ENCODE results near the gene SLC2A3. TPM values are rescaled to one million over a fixed set of nuclear protein-coding genes. Genes with fewer than 3 reads are reported as not detected.
"Not testable (repeated sequence)": the region's sequence is repeated elsewhere in the genome, so short reads cannot be mapped to it uniquely, and the experiment has no call there.

Gene SLC2A3
- total and polyA plus RNA-seq, 3 experiments from 2014 or later = 96.6 to 106 (median 105) TPM

- H3K27ac Mint-ChIP-seq; H3K27me3 ChIP-seq (ENCODE audit: insufficient read depth, low read length, poor library complexity, severe bottlenecking); H3K9me3 ChIP-seq (ENCODE audit: low read length); DNase-seq; POLR2A ChIA-PET; H3K27ac ChIP-seq (ENCODE audit: low read depth, low read length); H3K9me3 Mint-ChIP-seq; H3K27me3 Mint-ChIP-seq; H3K4me1 Mint-ChIP-seq; H3K36me3 ChIP-seq (ENCODE audit: insufficient read depth, low read length); H3K4me3 ChIP-seq (ENCODE audit: low read length); H3K4me1 ChIP-seq (ENCODE audit: insufficient read depth, low read length); H3K36me3 Mint-ChIP-seq; H3K4me3 Mint-ChIP-seq: not testable (repeated sequence)
- CTCF ChIA-PET = interaction anchor here (1.0 kb wide), 1 partner anchor 10 kb away, joined by 4 read pairs; no protein-coding TSS in a partner anchor
These were observed 14.4 kb upstream of the SLC2A3 start for GRCh38 chr12:7950230-7950943.

GRCh38 chr12:7948589-7949260 lies 12.7 kb upstream of the SLC2A3 start:
- Histone ChIP-seq H3K36me3 (ENCODE audit: insufficient read depth, low read length) (no peaks in the 10 kb centered on the region), H3K4me1 (ENCODE audit: insufficient read depth, low read length) (no peaks in the 10 kb centered on the region), H3K27me3 (ENCODE audit: insufficient read depth, low read length, poor library complexity, severe bottlenecking) (no peaks in the 10 kb centered on the region), H3K27ac (ENCODE audit: low read depth, low read length) (peak overlapping the region; percentile 5), H3K4me3 (ENCODE audit: low read length) (no peak overlapping the region), H3K9me3 (ENCODE audit: low read length) (no peaks in the 10 kb centered on the region)
- H3K4me3 Mint-ChIP-seq = no peak overlapping the region
- no peak for DNase-seq
- H3K36me3 Mint-ChIP-seq = no peaks in the 10 kb centered on the region
- H3K27ac Mint-ChIP-seq = peak overlapping the region in 4 of 8 donors; percentile 4 to 79 (median 36)
- H3K4me1 Mint-ChIP-seq = peaks cover 0 to 9% (median 7%) of the 10 kb centered on the region in 3 donors
- POLR2A ChIA-PET = interaction anchor here (0.7 to 1.0 kb wide), 2 partner anchors 7 to 12 kb away, joined by 4 to 5 read pairs; partner anchors contain the start of gene SLC2A3
- CTCF ChIA-PET = interaction anchor here (1.3 kb wide), 1 partner anchor 12 kb away, joined by 3 read pairs; no protein-coding TSS in a partner anchor
- H3K27me3 Mint-ChIP-seq = no peaks in the 10 kb centered on the region
- H3K9me3 Mint-ChIP-seq = no peaks in the 10 kb centered on the region

GRCh38 chr12:7947011-7947410 lies 11.0 kb upstream of the SLC2A3 start:
- H3K9me3 ChIP-seq (ENCODE audit: low read length) = no peaks in the 10 kb centered on the region
- H3K4me1 ChIP-seq (ENCODE audit: insufficient read depth, low read length) = no peaks in the 10 kb centered on the region
- no peak overlapping the region for H3K27ac ChIP-seq (ENCODE audit: low read depth, low read length)
- Mint-ChIP-seq H3K27ac (no peak overlapping the region), H3K27me3 (no peaks in the 10 kb centered on the region), H3K4me3 (no peak overlapping the region), H3K36me3 (no peaks in the 10 kb centered on the region), H3K4me1 (peaks cover 0 to 9% (median 7%) of the 10 kb centered on the region in 3 donors), H3K9me3 (no peaks in the 10 kb centered on the region)
- ChIA-PET CTCF (interaction anchor here (1.0 to 1.6 kb wide), 2 partner anchors 9 to 10 kb away, joined by 3 to 4 read pairs; partner anchors contain the start of gene SLC2A3), POLR2A (no interaction called here)
- DNase-seq = no peak
- no peaks in the 10 kb centered on the region for H3K36me3 ChIP-seq (ENCODE audit: insufficient read depth, low read length)
- no peaks in the 10 kb centered on the region for H3K27me3 ChIP-seq (ENCODE audit: insufficient read depth, low read length, poor library complexity, severe bottlenecking)
- H3K4me3 ChIP-seq (ENCODE audit: low read length) = no peak overlapping the region

- H3K9me3 Mint-ChIP-seq; CTCF ChIA-PET; H3K4me3 ChIP-seq (ENCODE audit: low read length); H3K9me3 ChIP-seq (ENCODE audit: low read length); H3K4me1 ChIP-seq (ENCODE audit: insufficient read depth, low read length); H3K36me3 ChIP-seq (ENCODE audit: insufficient read depth, low read length); H3K27me3 Mint-ChIP-seq; H3K27me3 ChIP-seq (ENCODE audit: insufficient read depth, low read length, poor library complexity, severe bottlenecking); H3K4me1 Mint-ChIP-seq; H3K36me3 Mint-ChIP-seq; H3K27ac Mint-ChIP-seq; DNase-seq; H3K4me3 Mint-ChIP-seq; H3K27ac ChIP-seq (ENCODE audit: low read depth, low read length): not testable (repeated sequence)
- POLR2A ChIA-PET = interaction anchor here (1.0 kb wide), 1 partner anchor 16 kb away, joined by 3 read pairs; no protein-coding TSS in a partner anchor
These were observed 8.8 kb upstream of the SLC2A3 start for GRCh38 chr12:7944760-7945159.

GRCh38 chr12:7940906-7941305 lies 4.9 kb upstream of the SLC2A3 start:
- Mint-ChIP-seq H3K9me3 (no peaks in the 10 kb centered on the region), H3K27ac (peak overlapping the region in 1 of 8 donors; percentile 17), H3K4me3 (no peak overlapping the region), H3K4me1 (peaks cover 7 to 9% (median 8%) of the 10 kb centered on the region in 3 donors), H3K27me3 (no peaks in the 10 kb centered on the region), H3K36me3 (no peaks in the 10 kb centered on the region)
- no peaks in the 10 kb centered on the region for H3K9me3 ChIP-seq (ENCODE audit: low read length)
- ChIA-PET CTCF (interaction anchor here (0.9 to 1.6 kb wide), 3 partner anchors 17 to 54 kb away, joined by 3 to 5 read pairs (median 4); no protein-coding TSS in a partner anchor), POLR2A (no interaction called here)
- DNase-seq = no peak
- H3K27ac ChIP-seq (ENCODE audit: low read depth, low read length) = no peak overlapping the region
- no peak overlapping the region for H3K4me3 ChIP-seq (ENCODE audit: low read length)
- H3K27me3 ChIP-seq (ENCODE audit: insufficient read depth, low read length, poor library complexity, severe bottlenecking) = no peaks in the 10 kb centered on the region
- H3K4me1 ChIP-seq (ENCODE audit: insufficient read depth, low read length) = peaks cover 13% of the 10 kb centered on the region
- no peaks in the 10 kb centered on the region for H3K36me3 ChIP-seq (ENCODE audit: insufficient read depth, low read length)

GRCh38 chr12:7937833-7938506 lies 2.0 kb upstream of the SLC2A3 start:
- no peaks in the 10 kb centered on the region for H3K9me3 ChIP-seq (ENCODE audit: low read length)
- H3K36me3 Mint-ChIP-seq = no peaks in the 10 kb centered on the region
- peak overlapping the region in 2 of 7 donors; percentile 8 to 39 for H3K4me3 Mint-ChIP-seq
- H3K27me3 ChIP-seq (ENCODE audit: insufficient read depth, low read length, poor library complexity, severe bottlenecking) = no peaks in the 10 kb centered on the region
- DNase-seq = no peak
- peak overlapping the region in 7 of 8 donors; percentile 45 to 93 (median 75) for H3K27ac Mint-ChIP-seq
- ChIA-PET POLR2A (interaction anchor here (0.5 to 6.2 kb wide), 4 partner anchors 22 to 96 kb away, joined by 3 to 182 read pairs (median 24); no protein-coding TSS in a partner anchor), CTCF (interaction anchor here (0.8 to 7.9 kb wide), 4 partner anchors 9 to 33 kb away, joined by 4 to 144 read pairs (median 6); no protein-coding TSS in a partner anchor)
- H3K4me3 ChIP-seq (ENCODE audit: low read length) = no peak overlapping the region
- H3K4me1 ChIP-seq (ENCODE audit: insufficient read depth, low read length) = peaks cover 24% of the 10 kb centered on the region
- H3K4me1 Mint-ChIP-seq = peaks cover 7 to 9% (median 8%) of the 10 kb centered on the region in 3 donors
- H3K27me3 Mint-ChIP-seq = no peaks in the 10 kb centered on the region
- H3K9me3 Mint-ChIP-seq = no peaks in the 10 kb centered on the region
- peaks cover 8% of the 10 kb centered on the region for H3K36me3 ChIP-seq (ENCODE audit: insufficient read depth, low read length)
- H3K27ac ChIP-seq (ENCODE audit: low read depth, low read length) = no peak overlapping the region

GRCh38 chr12:7934889-7935492 lies 996 bp downstream of the SLC2A3 start:
- H3K36me3 Mint-ChIP-seq = peaks cover 12 to 17% (median 13%) of the 10 kb centered on the region in 3 donors

More at GRCh38 chr12:7934889-7935492, 996 bp downstream of the SLC2A3 start:
- CTCF ChIA-PET = interaction anchor here (0.6 to 7.9 kb wide), 7 partner anchors 27 to 832 kb away, joined by 3 to 144 read pairs (median 11); no protein-coding TSS in a partner anchor
- Histone ChIP-seq H3K27ac (ENCODE audit: low read depth, low read length) (peak overlapping the region; percentile 94), H3K27me3 (ENCODE audit: insufficient read depth, low read length, poor library complexity, severe bottlenecking) (no peaks in the 10 kb centered on the region), H3K36me3 (ENCODE audit: insufficient read depth, low read length) (peaks cover 38% of the 10 kb centered on the region), H3K4me3 (ENCODE audit: low read length) (peak overlapping the region; percentile 100), H3K9me3 (ENCODE audit: low read length) (no peaks in the 10 kb centered on the region), H3K4me1 (ENCODE audit: insufficient read depth, low read length) (peaks cover 47% of the 10 kb centered on the region)
- DNase-seq = no peak
- POLR2A ChIA-PET = interaction anchor here (0.6 to 6.2 kb wide), 8 partner anchors 25 to 131 kb away, joined by 5 to 182 read pairs (median 16); partner anchors contain the start of gene C3AR1
- no peaks in the 10 kb centered on the region for H3K9me3 Mint-ChIP-seq
- H3K4me1 Mint-ChIP-seq = peaks cover 20 to 24% (median 23%) of the 10 kb centered on the region in 3 donors
- no peak overlapping the region for H3K4me3 Mint-ChIP-seq
- no peak overlapping the region for H3K27ac Mint-ChIP-seq
- H3K27me3 Mint-ChIP-seq = no peaks in the 10 kb centered on the region
